Subcutaneous adipose tissue (tissue), 4 donors: ENCODE results near the gene BLOC1S3. TPM values are rescaled to one million over a fixed set of nuclear protein-coding genes. Genes with fewer than 3 reads are reported as not detected.

ENCODE experiments used
- CTCF ChIP-seq: fragments of 450-650 bp; IDR thresholded peaks from one replicate; pipeline ENCODE4 v1.5.1; 2016; ENCODE audit warnings: low read depth, mild to moderate bottlenecking, control low read depth, antibody characterized with exemption, moderate library complexity
- total RNA-seq, 4 donors: library from RNA; depleted of rRNA; stranded (reverse); fragments of >200 nt; gene quantifications; one replicate each; pipeline ENCODE4 v1.1.0, GENCODE V29; 2016

The BLOC1S3 gene
- total RNA-seq, 4 donors from 2014 or later: 1.3 to 19.2 (median 11.0) TPM

- TF ChIP-seq CTCF: no peak
Measured at GRCh38 chr19:45141203-45141900, 37.2 kb upstream of the BLOC1S3 start.

GRCh38 chr19:45142016-45142725 is 36.4 kb upstream of the BLOC1S3 start:
- no peak for TF ChIP-seq CTCF

- no peak for TF ChIP-seq CTCF
Measured at GRCh38 chr19:45142726-45143110, 35.9 kb upstream of the BLOC1S3 start.

GRCh38 chr19:45144431-45145269 is 33.9 kb upstream of the BLOC1S3 start:
- no peak for TF ChIP-seq CTCF

- TF ChIP-seq CTCF: no peak
Measured at GRCh38 chr19:45145270-45146189, 33.1 kb upstream of the BLOC1S3 start.

- no peak for TF ChIP-seq CTCF
Measured at GRCh38 chr19:45146251-45146650, 32.3 kb upstream of the BLOC1S3 start.
